Putamen (tissue), 1 donor: ENCODE results near the gene GMPPA.
A peak's percentile ranks its signal among the peaks of the same experiment; 100 is the strongest.

Experiments
- DNase-seq: peaks from one replicate; pipeline ENCODE4 v3.0.0-alpha.2; 2016; ENCODE audit warnings: low spot score

The GMPPA gene

GRCh38 chr2:219522111-219523030 lies 23.7 kb downstream of the GMPPA start:
- DNase-seq: no peak

GRCh38 chr2:219523031-219523671 lies 24.5 kb downstream of the GMPPA start:
- no peak for DNase-seq

GRCh38 chr2:219524817-219525216 lies 26.1 kb downstream of the GMPPA start:
- no peak for DNase-seq

GRCh38 chr2:219525533-219526232 lies 27.0 kb downstream of the GMPPA start:
- no peak for DNase-seq

- no peak for DNase-seq
These were observed 27.8 kb downstream of the GMPPA start for GRCh38 chr2:219526320-219527075.

- DNase-seq: no peak
These were observed 28.3 kb downstream of the GMPPA start for GRCh38 chr2:219527076-219527394.

GRCh38 chr2:219527472-219527871 lies 28.8 kb downstream of the GMPPA start:
- DNase-seq: no peak

GRCh38 chr2:219530048-219530963 lies 31.6 kb downstream of the GMPPA start:
- DNase-seq: peak; percentile 82

- no peak for DNase-seq
These were observed 33.1 kb downstream of the GMPPA start for GRCh38 chr2:219531639-219532377.

- DNase-seq: no peak
These were observed 33.6 kb downstream of the GMPPA start for GRCh38 chr2:219532378-219532649.

GRCh38 chr2:219533930-219534661 lies 35.4 kb downstream of the GMPPA start:
- no peak for DNase-seq

- DNase-seq: no peak
These were observed 37.7 kb downstream of the GMPPA start for GRCh38 chr2:219536425-219536824.

GRCh38 chr2:219536967-219537366 lies 38.3 kb downstream of the GMPPA start:
- no peak for DNase-seq

GRCh38 chr2:219537657-219538488 lies 39.2 kb downstream of the GMPPA start:
- DNase-seq: no peak

- DNase-seq: no peak
These were observed 39.8 kb downstream of the GMPPA start for GRCh38 chr2:219538504-219538951.

GRCh38 chr2:219538956-219539788 lies 40.5 kb downstream of the GMPPA start:
- no peak for DNase-seq

- DNase-seq: no peak
These were observed 41.4 kb downstream of the GMPPA start for GRCh38 chr2:219539926-219540678.
